OCI-LY3 (cell line): ENCODE results near the gene TPP1.

Source experiments
- H2AFZ ChIP-seq: fragments of 200-600, 300-600 bp; shearing (Covaris generic); 2 replicates; pipeline ENCODE4 v1.6.0; 2014; ENCODE audit warnings: antibody characterized with exemption, low read depth, low read length
- H3K27ac ChIP-seq: fragments of 200-600, 300-600 bp; sonication (generic); 2 replicates; pipeline ENCODE4 v1.5.1; 2014; ENCODE audit warnings: mild to moderate bottlenecking, low read length, moderate library complexity, mixed read lengths
- H3K27me3 ChIP-seq: fragments of 200-600, 300-600 bp; sonication (generic); 2 replicates; pipeline ENCODE4 v1.6.1; 2014; ENCODE audit warnings: low read depth, low read length, mixed read lengths
- H3K36me3 ChIP-seq: fragments of 200-600, 300-600 bp; sonication (generic); replicated peaks from 2 replicates; pipeline ENCODE3; 2014; ENCODE audit warnings: low read depth, low read length, mixed read lengths
- H3K4me1 ChIP-seq: fragments of 300-600, 200-600 bp; sonication (generic); 2 replicates; pipeline ENCODE4 v1.6.1; 2014; ENCODE audit warnings: low read length, mixed read lengths
- H3K4me2 ChIP-seq: fragments of 200-600, 300-600 bp; sonication (generic); 2 replicates; pipeline ENCODE4 v1.6.1; 2014; ENCODE audit warnings: low read length, mixed read lengths
- H3K4me3 ChIP-seq: fragments of 300-600, 200-600 bp; sonication (generic); 2 replicates; pipeline ENCODE4 v1.5.1; 2014; ENCODE audit warnings: antibody characterized with exemption, mild to moderate bottlenecking, low read length, moderate library complexity
- H3K79me2 ChIP-seq: fragments of 300-600, 200-600 bp; shearing (Covaris generic); 2 replicates; pipeline ENCODE4 v1.6.1; 2014; ENCODE audit warnings: mild to moderate bottlenecking, low read length, mixed read lengths
- H3K9ac ChIP-seq: fragments of 300-600, 200-600 bp; shearing (Covaris generic); 2 replicates; pipeline ENCODE4 v1.6.0; 2014; ENCODE audit warnings: mild to moderate bottlenecking, low read length, moderate library complexity
- H3K9me3 ChIP-seq: fragments of 200-600, 300-600 bp; shearing (Covaris generic); 2 replicates; pipeline ENCODE4 v1.6.1; 2014; ENCODE audit warnings: low read length, mixed read lengths; ENCODE audit not compliant: insufficient read depth
- H4K20me1 ChIP-seq: fragments of 200-600, 300-600 bp; sonication (generic); 2 replicates; pipeline ENCODE4 v1.6.1; 2016; ENCODE audit warnings: low read length, mixed read lengths; ENCODE audit not compliant: insufficient read depth
- CTCF ChIP-seq: fragments of 200-600, 300-600 bp; sonication (generic); IDR thresholded peaks from 2 replicates; pipeline ENCODE4 v1.5.1; 2014; ENCODE audit warnings: antibody characterized with exemption, low read length, low read depth
- EZH2phosphoT487 ChIP-seq: fragments of 200-600 bp; shearing (Covaris generic); IDR thresholded peaks from 2 replicates; pipeline ENCODE4 v1.6.1; 2018; ENCODE audit warnings: antibody characterized with exemption, mixed run types, low read depth

The TPP1 gene

GRCh38 chr11:6602096-6602940 lies 16.9 kb downstream of the TPP1 start:
- peak overlapping the region; percentile 94 for H3K4me2 ChIP-seq
- no peaks in the 10 kb centered on the region for H4K20me1 ChIP-seq
- no peak overlapping the region for H2AFZ ChIP-seq
- peaks cover 62% of the 10 kb centered on the region for H3K79me2 ChIP-seq
- peaks cover 38% of the 10 kb centered on the region for H3K36me3 ChIP-seq
- H3K9ac ChIP-seq: peak overlapping the region; percentile 98
- peak overlapping the region; percentile 99 for H3K4me3 ChIP-seq
- H3K27ac ChIP-seq: no peak overlapping the region; the same call in 1 of the 2 replicates
- H3K9me3 ChIP-seq: no peaks in the 10 kb centered on the region
- TF ChIP-seq CTCF (no peak), EZH2phosphoT487 (no peak)
- no peaks in the 10 kb centered on the region for H3K27me3 ChIP-seq
- peaks cover 39% of the 10 kb centered on the region for H3K4me1 ChIP-seq

GRCh38 chr11:6601041-6601461 lies 18.2 kb downstream of the TPP1 start:
- Histone ChIP-seq H3K9me3 (no peaks in the 10 kb centered on the region), H3K4me2 (no peak overlapping the region), H3K27me3 (no peaks in the 10 kb centered on the region), H3K4me1 (peaks cover 26% of the 10 kb centered on the region), H3K4me3 (no peak overlapping the region), H3K9ac (no peak overlapping the region), H3K79me2 (peaks cover 62% of the 10 kb centered on the region), H4K20me1 (no peaks in the 10 kb centered on the region), H2AFZ (no peak overlapping the region), H3K36me3 (peaks cover 47% of the 10 kb centered on the region), H3K27ac (no peak overlapping the region)
- TF ChIP-seq CTCF (no peak), EZH2phosphoT487 (no peak)

GRCh38 chr11:6599881-6600390 lies 19.3 kb downstream of the TPP1 start:
- H3K9ac ChIP-seq: no peak overlapping the region
- H3K27ac ChIP-seq: no peak overlapping the region
- no peak for TF ChIP-seq EZH2phosphoT487
- no peak overlapping the region for H3K4me3 ChIP-seq
- H3K4me1 ChIP-seq: peaks cover 16% of the 10 kb centered on the region
- H3K4me2 ChIP-seq: no peak overlapping the region
- peaks cover 56% of the 10 kb centered on the region for H3K79me2 ChIP-seq
- no peak overlapping the region for H2AFZ ChIP-seq
- no peaks in the 10 kb centered on the region for H3K27me3 ChIP-seq
- H3K36me3 ChIP-seq: peaks cover 55% of the 10 kb centered on the region
- no peaks in the 10 kb centered on the region for H4K20me1 ChIP-seq
- no peaks in the 10 kb centered on the region for H3K9me3 ChIP-seq

GRCh38 chr11:6599449-6599848 lies 19.8 kb downstream of the TPP1 start:
- Histone ChIP-seq H3K9me3 (no peaks in the 10 kb centered on the region), H4K20me1 (no peaks in the 10 kb centered on the region), H2AFZ (no peak overlapping the region), H3K27ac (no peak overlapping the region), H3K27me3 (no peaks in the 10 kb centered on the region), H3K4me1 (peaks cover 11% of the 10 kb centered on the region), H3K9ac (no peak overlapping the region), H3K36me3 (peaks cover 58% of the 10 kb centered on the region), H3K4me3 (no peak overlapping the region), H3K4me2 (no peak overlapping the region), H3K79me2 (peaks cover 51% of the 10 kb centered on the region)
- no peak for TF ChIP-seq CTCF
